SK-N-SH (cell line): ENCODE measurements around the gene CDH18. TPM values are rescaled to one million over a fixed set of nuclear protein-coding genes. Genes with fewer than 3 reads are reported as not detected.

ENCODE experiments used
- CTCF ChIA-PET: fragments of 300-600, 350-600 bp; formaldehyde crosslinking; extraction: SDS; loops from one replicate; lab custom pipeline; 2021; lab: Yijun Ruan, JAX
- POLR2A ChIA-PET: fragments of 350-600 bp; sonication (Branson Sonifier 250); formaldehyde crosslinking; extraction: SDS; loops from one replicate; lab custom pipeline; 2020; ENCODE audit warnings: antibody characterized with exemption, inconsistent platforms; lab: Yijun Ruan, JAX
- DNase-seq: peaks from one replicate; pipeline ENCODE4 v3.0.0; 2012
- H2AFZ ChIP-seq: fragments of 200-600 bp; sonication (generic); 2 replicates; pipeline ENCODE4 v1.8.1; 2016; ENCODE audit warnings: antibody characterized with exemption, mild to moderate bottlenecking, low read depth
- H3F3A ChIP-seq: fragments of 200-600 bp; sonication (generic); replicated peaks from 2 replicates; pipeline ENCODE3; 2016; ENCODE audit warnings: antibody characterized with exemption, mild to moderate bottlenecking; ENCODE audit not compliant: insufficient read depth
- H3K27ac ChIP-seq, 2 experiments: fragments of 200-500 bp in 1 of 2; fragments of 200-600 bp in 1 of 2; sonication (Bioruptor generic) in 1 of 2; sonication (generic), shearing (Covaris generic) in 1 of 2; 2 replicates each; pipeline versions ENCODE4 v1.5.1 to v1.6.1; 2014 to 2016; ENCODE audit warnings: low read depth in 2 of 2, inconsistent platforms in 1 of 2, low read length in 1 of 2, mild to moderate bottlenecking in 1 of 2, mixed read lengths in 1 of 2
- H3K27me3 ChIP-seq: fragments of 200-600 bp; sonication (generic), shearing (Covaris generic); 2 replicates; pipeline ENCODE4 v1.6.1; 2016; ENCODE audit warnings: mixed run types; ENCODE audit not compliant: insufficient read depth
- H3K36me3 ChIP-seq, 2 experiments: fragments of 200-500 bp in 1 of 2; fragments of 200-600 bp in 1 of 2; sonication (Bioruptor generic) in 1 of 2; sonication (generic) in 1 of 2; replicated peaks in 1 of 2; 2 replicates each; pipeline versions ENCODE3 to v1.5.1; 2014 to 2016; ENCODE audit warnings: low read length in 1 of 2, mild to moderate bottlenecking in 1 of 2; ENCODE audit not compliant: insufficient read depth in 2 of 2, control insufficient read depth in 1 of 2
- H3K4me1 ChIP-seq, 2 experiments: fragments of 200-500 bp in 1 of 2; fragments of 200-600 bp in 1 of 2; sonication (Bioruptor generic) in 1 of 2; sonication (generic), shearing (Covaris generic) in 1 of 2; 2 replicates each; pipeline versions ENCODE4 v1.5.1 to v1.6.1; 2014 to 2016; ENCODE audit warnings: low read depth in 1 of 2, low read length in 1 of 2, mixed run types in 1 of 2; ENCODE audit not compliant: insufficient read depth in 2 of 2, control insufficient read depth in 1 of 2
- H3K4me2 ChIP-seq: fragments of 200-600 bp; sonication (generic), shearing (Covaris generic); 2 replicates; pipeline ENCODE4 v1.6.1; 2017; ENCODE audit warnings: mixed run types
- H3K4me3 ChIP-seq, 2 experiments: fragments of 200-500 bp in 1 of 2; fragments of 200-600 bp in 1 of 2; sonication (Bioruptor generic) in 1 of 2; sonication (generic), shearing (Covaris generic) in 1 of 2; 2 replicates each; pipeline versions ENCODE4 v1.5.1 to v1.8.1; 2014 to 2016; ENCODE audit warnings: low read depth in 2 of 2, inconsistent platforms in 1 of 2, low read length in 1 of 2, mild to moderate bottlenecking in 1 of 2, mixed read lengths in 1 of 2, moderate library complexity in 1 of 2
- H3K79me2 ChIP-seq: fragments of 200-600 bp; sonication (generic); 2 replicates; pipeline ENCODE4 v1.8.1; 2017; ENCODE audit warnings: mild to moderate bottlenecking; ENCODE audit not compliant: insufficient read depth
- H3K9ac ChIP-seq: fragments of 200-600 bp; sonication (generic); 2 replicates; pipeline ENCODE4 v1.6.1; 2017; ENCODE audit warnings: mixed run types
- H3K9me2 ChIP-seq: fragments of 200-600 bp; sonication (generic); 2 replicates; pipeline ENCODE4 v1.6.1; 2017; ENCODE audit warnings: mixed run types
- H3K9me3 ChIP-seq: fragments of 200-600 bp; sonication (generic); 2 replicates; pipeline ENCODE4 v1.6.1; 2017; ENCODE audit warnings: mixed run types, mild to moderate bottlenecking, moderate library complexity
- H4K20me1 ChIP-seq: fragments of 200-600 bp; sonication (generic); 2 replicates; pipeline ENCODE4 v1.6.1; 2017; ENCODE audit warnings: mild to moderate bottlenecking, mixed run types; ENCODE audit not compliant: insufficient read depth
- CHD2 ChIP-seq: fragments of 150-350 bp; IDR thresholded peaks from 2 replicates; pipeline ENCODE4 v1.6.1; 2018; ENCODE audit warnings: low read length; ENCODE audit not compliant: partially characterized antibody
- CTCF ChIP-seq: fragments of 200-600 bp; sonication (generic); IDR thresholded peaks from 2 replicates; pipeline ENCODE4 v1.6.1; 2017; ENCODE audit warnings: antibody characterized with exemption, mild to moderate bottlenecking, moderate library complexity
- EZH2phosphoT487 ChIP-seq: fragments of 200-600 bp; sonication (generic); IDR thresholded peaks from 2 replicates; pipeline ENCODE4 v1.6.1; 2017; ENCODE audit warnings: low read depth, mixed run types, mild to moderate bottlenecking, antibody characterized with exemption, moderate library complexity, borderline replicate concordance
- FOSL2 ChIP-seq: IDR thresholded peaks from 2 replicates; pipeline ENCODE4 v1.4.0; 2012; ENCODE audit warnings: low read depth, mild to moderate bottlenecking, moderate library complexity, borderline replicate concordance
- FOXM1 ChIP-seq: IDR thresholded peaks from 2 replicates; pipeline ENCODE4 v1.4.0; 2012; ENCODE audit warnings: low read depth, mild to moderate bottlenecking
- GABPA ChIP-seq: IDR thresholded peaks from 2 replicates; pipeline ENCODE4 v1.4.0; 2012; ENCODE audit warnings: low read depth, mild to moderate bottlenecking
- IRF3 ChIP-seq: fragments of 150-350 bp; IDR thresholded peaks from 2 replicates; pipeline ENCODE4 v1.6.1; 2016; ENCODE audit warnings: mild to moderate bottlenecking, low read depth, low read length
- JUND ChIP-seq: IDR thresholded peaks from 2 replicates; pipeline ENCODE4 v1.4.0; 2012
- MAX ChIP-seq: IDR thresholded peaks from 2 replicates; pipeline ENCODE4 v1.4.0; 2012; ENCODE audit warnings: low read depth
- POLR2AphosphoS5 ChIP-seq: IDR thresholded peaks from 2 replicates; pipeline ENCODE4 v1.6.1; 2012; ENCODE audit warnings: low read depth, low read length
- RAD21 ChIP-seq: IDR thresholded peaks from 2 replicates; pipeline ENCODE4 v1.6.1; 2012; ENCODE audit warnings: mild to moderate bottlenecking, low read length
- REST ChIP-seq: IDR thresholded peaks from 2 replicates; pipeline ENCODE4 v1.6.1; 2012; ENCODE audit warnings: mild to moderate bottlenecking, low read depth, low read length, moderate library complexity
- RFX5 ChIP-seq: IDR thresholded peaks from 2 replicates; pipeline ENCODE4 v1.6.1; 2012; ENCODE audit warnings: mild to moderate bottlenecking, improper control_type of control experiment, low read length
- RXRA ChIP-seq: IDR thresholded peaks from 2 replicates; pipeline ENCODE4 v1.4.0; 2012; ENCODE audit warnings: low read depth, mild to moderate bottlenecking, borderline replicate concordance
- SIN3A ChIP-seq: IDR thresholded peaks from 2 replicates; pipeline ENCODE4 v1.6.1; 2012; ENCODE audit warnings: low read depth, mild to moderate bottlenecking, low read length, moderate library complexity, borderline replicate concordance
- TAF1 ChIP-seq: IDR thresholded peaks from 2 replicates; pipeline ENCODE4 v1.6.1; 2012; ENCODE audit warnings: low read depth, mild to moderate bottlenecking, low read length, moderate library complexity, borderline replicate concordance
- TCF12 ChIP-seq: IDR thresholded peaks from 2 replicates; pipeline ENCODE4 v1.4.0; 2012
- TEAD4 ChIP-seq: IDR thresholded peaks from 2 replicates; pipeline ENCODE4 v1.4.0; 2012; ENCODE audit warnings: mild to moderate bottlenecking, borderline replicate concordance; ENCODE audit not compliant: insufficient read depth
- ZBTB33 ChIP-seq: IDR thresholded peaks from 2 replicates; pipeline ENCODE4 v1.4.0; 2012; ENCODE audit warnings: low read depth, borderline replicate concordance
- WGBS: methylation state at CpG from one replicate; pipeline ENCODE4 v1.1.6; 2017; ENCODE audit warnings: low lambda C conversion rate; 5-methylcytosine and 5-hydroxymethylcytosine counted together
- polyA plus RNA-seq, 3 experiments: library from polyadenylated mRNA; depleted of rRNA; stranded (reverse); fragments of >200 nt; gene quantifications; 2 replicates each; pipeline ENCODE4 v1.2.3, GENCODE V29; 2012

CDH18 gene
- polyA plus RNA-seq, 1 of the 3 experiments (the other 2 are of a cell fraction) = 6.0 TPM

GRCh38 chr5:20030125-20030524, 42.1 kb upstream of the CDH18 start:
- Histone ChIP-seq H3K27me3 (no peaks in the 10 kb centered on the region), H3K36me3 (no peaks in the 10 kb centered on the region)

GRCh38 chr5:20029266-20029665, 41.3 kb upstream of the CDH18 start:
- H3K4me2 ChIP-seq = no peak overlapping the region
- POLR2A ChIA-PET = no interaction called here
- CTCF ChIA-PET = no interaction called here
- H2AFZ ChIP-seq = no peak overlapping the region
- H3K4me1 ChIP-seq = no peaks in the 10 kb centered on the region
- H3K9ac ChIP-seq = no peak overlapping the region
- DNase-seq = no peak
- WGBS = 32% methylated on average over 3 of the region's 3 CpGs
- no peaks in the 10 kb centered on the region for H3K9me2 ChIP-seq
- H3K27me3 ChIP-seq = no peaks in the 10 kb centered on the region
- no peak overlapping the region for H3K4me3 ChIP-seq
- H3K27ac ChIP-seq = no peak overlapping the region
- H3K36me3 ChIP-seq = no peaks in the 10 kb centered on the region
- no peak for TF ChIP-seq IRF3
- no peak for TF ChIP-seq MAX
- no peak for TF ChIP-seq RAD21
- no peak for TF ChIP-seq FOXM1
- no peak for TF ChIP-seq JUND
- no peak for TF ChIP-seq RFX5
- TF ChIP-seq SIN3A = no peak
- no peak for TF ChIP-seq CHD2
- TF ChIP-seq TCF12 = no peak
- TF ChIP-seq CTCF = no peak
- no peak for TF ChIP-seq REST
- TF ChIP-seq RXRA = no peak
- no peak for TF ChIP-seq ZBTB33
- no peak for TF ChIP-seq TAF1
- no peak for TF ChIP-seq TEAD4
- TF ChIP-seq GABPA = no peak
- no peak for TF ChIP-seq POLR2AphosphoS5
- no peak for TF ChIP-seq FOSL2
- TF ChIP-seq EZH2phosphoT487 = no peak
- no peaks in the 10 kb centered on the region for H3K79me2 ChIP-seq
- H3F3A ChIP-seq = no peaks in the 10 kb centered on the region
- no peaks in the 10 kb centered on the region for H4K20me1 ChIP-seq
- no peaks in the 10 kb centered on the region for H3K9me3 ChIP-seq

More at GRCh38 chr5:20030125-20030524, 42.1 kb upstream of the CDH18 start:
- Histone ChIP-seq H3K9me2 (no peaks in the 10 kb centered on the region), H3F3A (no peaks in the 10 kb centered on the region), H4K20me1 (no peaks in the 10 kb centered on the region), H3K4me3 (no peak overlapping the region), H3K4me1 (no peaks in the 10 kb centered on the region), H2AFZ (no peak overlapping the region), H3K9ac (no peak overlapping the region), H3K4me2 (no peak overlapping the region), H3K27ac (no peak overlapping the region), H3K9me3 (no peaks in the 10 kb centered on the region), H3K79me2 (no peaks in the 10 kb centered on the region)
- no peak for DNase-seq
- TF ChIP-seq FOXM1 = no peak
- CTCF ChIA-PET = no interaction called here
- POLR2A ChIA-PET = no interaction called here
